ENCODE data around the gene PUS3.
A peak's percentile ranks its signal among the peaks of the same experiment; 100 is the strongest.

The PUS3 gene, protein sequence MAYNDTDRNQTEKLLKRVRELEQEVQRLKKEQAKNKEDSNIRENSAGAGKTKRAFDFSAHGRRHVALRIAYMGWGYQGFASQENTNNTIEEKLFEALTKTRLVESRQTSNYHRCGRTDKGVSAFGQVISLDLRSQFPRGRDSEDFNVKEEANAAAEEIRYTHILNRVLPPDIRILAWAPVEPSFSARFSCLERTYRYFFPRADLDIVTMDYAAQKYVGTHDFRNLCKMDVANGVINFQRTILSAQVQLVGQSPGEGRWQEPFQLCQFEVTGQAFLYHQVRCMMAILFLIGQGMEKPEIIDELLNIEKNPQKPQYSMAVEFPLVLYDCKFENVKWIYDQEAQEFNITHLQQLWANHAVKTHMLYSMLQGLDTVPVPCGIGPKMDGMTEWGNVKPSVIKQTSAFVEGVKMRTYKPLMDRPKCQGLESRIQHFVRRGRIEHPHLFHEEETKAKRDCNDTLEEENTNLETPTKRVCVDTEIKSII

DNA sequence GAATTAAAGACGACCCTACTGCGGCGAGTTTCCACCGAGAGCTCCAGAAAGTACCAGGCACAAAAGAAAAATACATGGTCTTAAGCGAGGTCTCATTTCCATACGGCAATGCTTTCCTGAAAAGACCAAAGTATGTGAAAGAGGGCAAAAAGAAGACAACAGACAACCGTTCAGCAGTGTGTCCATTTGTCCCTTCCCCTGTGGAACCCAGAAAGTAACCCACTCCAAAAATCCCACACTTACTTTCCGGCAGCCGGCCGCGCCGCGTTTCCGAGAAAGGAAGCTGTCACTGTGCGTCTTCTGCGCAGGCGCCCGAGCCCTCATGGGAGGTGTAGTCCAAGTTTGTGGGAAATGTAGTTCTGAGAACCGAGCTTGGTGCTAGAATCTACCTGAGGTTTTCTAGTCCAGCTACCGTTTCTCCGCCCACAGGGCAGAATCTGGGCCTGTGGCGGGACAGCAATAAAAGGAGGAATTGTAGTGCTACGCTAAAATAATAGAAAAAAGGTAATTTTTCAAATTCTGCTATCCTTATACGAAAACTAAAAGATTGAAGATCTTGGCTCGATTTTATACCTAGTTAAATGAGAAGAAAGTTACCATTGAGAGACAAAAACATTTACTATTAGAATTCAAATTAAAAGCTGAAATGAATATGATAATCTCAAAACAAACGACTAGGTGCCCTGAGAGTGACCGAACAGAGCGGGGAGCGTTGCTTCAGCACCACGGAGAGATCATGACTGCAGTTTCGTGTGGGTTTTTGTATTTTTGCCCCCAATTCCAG lies at the start of gene PUS3:
TSS of gene PUS3 (minus strand) at position 280 of the 784 bp plus-strand sequence. CDS start 6,922 bp downstream, outside the sequence.
- peak; percentile 97 for DNase-seq

DNA sequence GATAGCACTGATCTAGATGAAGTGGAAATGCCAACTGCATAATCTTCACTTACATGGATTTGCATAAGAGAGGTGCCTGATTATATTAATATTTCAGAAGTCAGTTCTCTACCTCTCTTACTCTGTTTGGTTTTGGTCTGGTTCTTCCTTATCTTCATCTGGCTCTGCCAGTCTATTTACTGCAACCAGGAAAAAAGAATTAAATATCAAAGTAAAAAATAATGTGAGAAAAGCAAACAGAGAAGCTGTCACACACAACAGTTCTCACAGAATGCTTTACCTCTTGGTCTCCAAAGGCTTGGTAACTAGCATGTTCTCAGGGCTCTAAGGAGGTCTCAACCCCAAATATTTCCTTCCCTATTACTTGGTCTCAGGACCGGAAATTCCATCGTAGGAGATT lies 49.6 kb upstream of the PUS3 start:
- no peak for DNase-seq

DNA sequence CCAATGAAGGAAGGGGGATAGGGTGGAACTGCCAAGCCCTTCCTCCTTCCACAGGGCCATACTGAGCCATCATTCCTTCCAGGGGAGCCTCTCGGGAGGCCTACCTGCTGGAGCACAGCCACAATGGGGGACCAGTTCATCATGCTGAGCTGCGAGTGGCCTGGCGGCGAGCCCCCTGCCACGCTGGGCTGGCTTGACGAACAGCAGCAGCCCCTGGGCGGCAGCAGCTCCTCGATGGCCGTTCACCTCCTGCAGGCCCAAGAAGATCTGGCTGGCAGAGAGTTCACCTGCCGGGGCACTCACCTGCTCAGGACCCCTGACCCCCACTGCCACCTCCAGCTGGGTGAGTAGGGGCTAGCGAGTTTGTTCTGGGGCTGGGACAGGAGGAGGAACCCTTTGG lies 48.7 kb upstream of the PUS3 start:
- no peak for DNase-seq

DNA sequence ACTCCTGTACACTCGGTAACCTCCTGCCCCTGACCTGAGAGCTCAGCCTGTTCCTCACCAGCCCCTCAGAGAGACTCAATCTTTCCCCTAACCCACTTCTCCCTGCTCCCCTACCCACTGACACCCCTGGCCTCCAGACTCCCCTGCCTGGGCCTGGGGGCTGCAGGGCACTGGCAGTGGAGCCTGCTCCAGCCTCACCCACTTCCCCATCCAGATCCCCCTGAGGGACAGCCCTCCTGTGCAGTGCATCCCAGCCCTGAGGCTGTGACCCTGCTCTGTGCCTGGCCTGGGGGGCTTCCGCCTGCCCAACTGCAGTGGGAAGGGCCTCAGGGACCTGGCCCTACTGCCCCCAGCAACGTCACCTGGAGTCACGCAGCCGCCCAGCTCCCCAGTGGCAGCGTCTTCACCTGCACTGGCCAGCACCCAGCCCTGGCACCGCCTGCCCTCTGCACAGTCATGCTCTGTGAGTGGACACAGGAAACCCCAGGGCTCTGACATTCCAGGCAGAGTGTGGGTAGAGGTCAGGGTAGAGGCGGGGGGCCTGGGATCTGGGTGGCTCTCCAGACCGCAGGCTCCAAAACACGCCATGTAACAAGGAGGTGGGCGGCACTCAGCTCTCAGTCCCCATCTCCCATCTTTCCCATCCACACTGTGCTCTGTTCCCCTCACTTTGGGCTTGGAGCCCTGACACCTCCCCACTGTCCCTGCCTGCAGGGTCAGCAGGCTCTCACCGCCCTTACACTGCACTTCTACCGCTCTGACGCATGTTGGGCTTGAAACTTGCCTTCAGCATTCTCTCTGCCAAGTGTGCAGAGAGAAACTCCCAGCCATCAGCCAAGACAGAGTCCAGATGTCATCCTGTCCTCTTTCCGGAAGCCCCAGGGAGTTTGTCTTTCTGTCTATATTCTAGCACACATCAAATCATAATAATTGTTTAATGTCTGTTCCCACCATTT lies 48.0 kb upstream of the PUS3 start:
- DNase-seq = no peak

DNA sequence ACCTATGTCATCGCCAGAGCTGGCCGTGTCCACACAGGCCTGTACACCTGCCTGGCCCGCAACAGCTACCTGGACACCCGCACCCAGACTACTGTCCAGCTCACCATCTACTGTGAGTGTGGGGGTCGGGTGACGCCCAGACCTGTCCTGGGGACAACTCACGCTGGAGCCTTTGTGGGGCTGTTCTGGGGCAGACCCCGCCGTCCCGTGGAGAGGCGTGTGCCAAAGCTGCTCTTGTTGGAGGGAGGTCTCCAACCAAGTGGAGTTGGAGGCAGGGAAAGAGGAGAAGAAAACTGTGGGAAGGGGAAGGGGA lies 47.1 kb upstream of the PUS3 start:
- no peak for DNase-seq

DNA sequence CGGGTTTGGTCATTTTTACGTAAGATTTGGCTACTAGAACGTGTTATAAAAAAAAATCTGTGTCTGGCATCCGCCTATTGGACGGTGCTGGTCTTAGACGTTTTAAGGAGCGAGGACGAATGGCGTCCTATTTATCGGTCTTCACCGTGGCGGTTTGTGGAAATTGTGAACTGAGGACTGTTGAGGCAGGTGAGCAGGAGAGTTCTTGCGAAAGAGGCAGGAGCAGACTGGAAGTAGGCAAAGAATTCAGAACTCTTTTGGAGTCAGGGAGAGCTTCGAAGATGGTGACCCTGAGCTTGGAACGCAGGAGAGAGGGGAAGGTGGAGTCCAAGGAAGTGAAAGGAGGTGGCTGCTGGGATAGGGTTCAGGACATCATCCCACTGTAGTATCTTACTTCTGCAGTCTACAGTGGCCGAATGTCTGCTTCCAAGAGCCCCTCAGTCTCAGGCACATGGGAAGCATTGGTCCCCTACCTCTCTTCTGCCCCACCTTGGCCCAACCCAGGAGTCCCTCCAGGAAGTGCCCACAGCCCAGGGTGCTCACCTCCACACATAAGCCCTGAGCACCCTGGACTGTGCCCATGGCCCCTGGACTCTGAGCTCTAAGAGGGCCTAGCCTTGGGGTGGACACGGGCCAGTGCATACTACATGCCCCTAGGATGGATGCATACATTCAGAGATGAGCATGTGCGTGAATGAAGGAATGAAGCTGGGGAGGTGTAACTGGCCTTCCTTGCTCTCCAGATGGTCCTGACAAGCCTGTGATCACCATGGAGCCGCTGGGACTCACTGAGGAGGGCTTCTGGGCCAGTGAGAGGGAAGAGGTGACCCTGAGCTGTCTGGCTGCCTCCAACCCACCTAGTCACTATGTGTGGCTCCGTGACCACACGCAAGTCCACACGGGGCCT lies 46.5 kb upstream of the PUS3 start:
- DNase-seq = no peak

DNA sequence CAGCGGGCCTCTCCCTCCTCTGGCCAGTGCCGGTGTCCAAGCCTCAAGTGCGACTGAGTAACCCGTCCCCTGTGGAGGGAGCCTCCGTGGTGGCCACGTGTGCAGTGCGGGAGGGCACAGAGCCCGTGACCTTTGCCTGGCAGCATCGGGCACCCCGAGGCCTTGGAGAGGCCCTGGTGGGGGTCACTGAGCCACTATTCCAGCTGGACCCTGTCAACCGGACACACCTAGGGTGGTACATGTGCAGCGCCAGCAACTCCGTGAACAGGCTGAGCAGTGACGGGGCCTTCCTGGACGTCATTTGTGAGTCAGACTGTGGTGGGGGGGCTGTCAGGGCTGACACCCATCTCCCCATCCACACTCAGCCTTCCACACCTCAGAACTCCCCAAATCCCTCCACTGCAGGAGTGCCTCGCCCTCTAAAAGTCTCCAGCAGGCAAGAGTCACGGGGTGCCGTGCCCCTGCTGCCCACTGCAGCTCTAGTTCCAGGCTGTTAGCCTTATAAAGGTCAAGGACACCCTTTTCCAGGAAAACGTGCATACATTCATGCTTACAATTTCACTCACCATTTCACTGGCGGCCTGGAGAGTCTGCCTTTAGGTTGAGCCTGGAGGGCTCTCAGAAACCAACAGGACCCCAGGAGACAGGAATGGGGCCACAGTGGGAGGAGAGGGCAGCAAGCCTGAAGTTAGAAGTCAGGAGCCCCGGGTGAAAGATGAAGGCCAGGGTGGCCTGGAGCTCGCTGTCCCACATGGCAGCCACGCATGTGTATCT lies 45.5 kb upstream of the PUS3 start:
- no peak for DNase-seq

DNA sequence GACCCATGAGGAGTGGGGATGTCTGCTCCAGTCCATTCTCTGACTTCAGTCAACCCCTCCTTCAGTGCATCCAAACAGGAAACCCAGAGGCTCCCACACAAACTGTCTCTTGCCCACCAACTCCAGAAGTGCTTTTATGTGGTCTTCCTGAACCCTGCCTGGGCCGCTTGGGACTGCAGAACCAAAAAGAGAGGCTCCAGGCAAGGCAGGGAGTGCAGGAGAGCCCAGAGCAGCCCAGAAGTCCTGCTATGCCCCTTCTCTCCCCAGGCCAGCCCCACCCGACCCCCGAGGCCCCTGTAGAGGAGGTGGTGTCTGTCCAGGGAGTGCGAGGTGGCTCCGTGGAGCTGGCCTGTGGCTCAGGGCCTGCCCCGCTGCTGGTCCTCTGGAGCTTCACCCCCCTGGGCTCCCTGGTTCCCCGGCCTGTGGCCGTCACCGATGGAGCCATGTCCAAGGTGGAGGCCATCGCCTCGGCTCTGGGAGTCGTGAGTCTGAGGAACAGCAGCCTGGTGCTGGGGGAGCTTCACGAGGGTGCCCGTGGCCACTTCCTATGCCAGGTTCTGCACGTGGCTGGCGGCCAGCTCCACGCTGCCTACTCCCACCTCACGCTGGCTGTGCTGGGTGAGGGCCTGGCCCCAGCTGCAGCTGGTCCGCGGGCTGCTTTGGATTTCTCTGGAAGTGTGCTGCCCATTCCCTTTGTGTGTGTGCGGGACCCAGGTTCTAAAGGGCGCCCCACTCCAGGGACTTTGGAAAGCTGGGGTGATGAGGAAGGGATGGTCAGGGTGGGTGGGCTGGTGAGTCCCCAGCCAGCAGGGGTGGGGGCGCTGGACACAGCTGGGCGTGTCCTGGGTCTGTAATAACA lies 44.6 kb upstream of the PUS3 start:
- DNase-seq = no peak

DNA sequence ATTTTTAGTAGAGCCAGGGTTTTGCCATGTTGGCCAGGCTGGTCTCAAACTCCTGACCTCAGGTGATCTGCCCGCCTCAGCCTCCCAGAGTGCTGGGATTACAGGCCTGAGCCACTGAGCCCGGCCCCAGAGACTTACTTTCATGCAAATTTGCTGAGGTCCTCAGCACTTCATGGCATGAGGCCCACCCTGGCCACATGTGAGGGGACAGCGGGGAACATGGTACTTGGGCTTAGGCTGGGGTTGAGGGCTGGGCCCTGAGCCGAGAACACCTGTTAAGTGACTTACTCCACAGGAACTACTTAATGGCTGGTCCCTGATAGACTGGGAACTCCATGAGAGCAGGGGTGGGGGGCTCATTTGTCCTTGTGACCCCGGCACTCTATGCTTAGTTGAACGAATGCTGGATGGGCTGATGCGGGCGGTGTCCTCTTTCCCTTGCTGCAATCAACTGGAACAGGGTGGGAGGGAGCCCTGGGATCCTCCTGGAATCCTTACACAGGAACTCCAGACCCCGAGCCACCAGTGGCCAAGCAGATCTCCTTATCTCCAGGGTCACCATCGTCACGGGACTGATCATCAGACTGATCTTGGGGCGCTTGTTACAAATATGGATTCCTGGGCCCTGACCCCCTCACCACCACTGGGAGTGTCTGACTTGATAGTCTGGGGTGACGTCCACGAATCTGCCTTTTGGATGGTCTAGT lies 43.9 kb upstream of the PUS3 start:
- DNase-seq = no peak

DNA sequence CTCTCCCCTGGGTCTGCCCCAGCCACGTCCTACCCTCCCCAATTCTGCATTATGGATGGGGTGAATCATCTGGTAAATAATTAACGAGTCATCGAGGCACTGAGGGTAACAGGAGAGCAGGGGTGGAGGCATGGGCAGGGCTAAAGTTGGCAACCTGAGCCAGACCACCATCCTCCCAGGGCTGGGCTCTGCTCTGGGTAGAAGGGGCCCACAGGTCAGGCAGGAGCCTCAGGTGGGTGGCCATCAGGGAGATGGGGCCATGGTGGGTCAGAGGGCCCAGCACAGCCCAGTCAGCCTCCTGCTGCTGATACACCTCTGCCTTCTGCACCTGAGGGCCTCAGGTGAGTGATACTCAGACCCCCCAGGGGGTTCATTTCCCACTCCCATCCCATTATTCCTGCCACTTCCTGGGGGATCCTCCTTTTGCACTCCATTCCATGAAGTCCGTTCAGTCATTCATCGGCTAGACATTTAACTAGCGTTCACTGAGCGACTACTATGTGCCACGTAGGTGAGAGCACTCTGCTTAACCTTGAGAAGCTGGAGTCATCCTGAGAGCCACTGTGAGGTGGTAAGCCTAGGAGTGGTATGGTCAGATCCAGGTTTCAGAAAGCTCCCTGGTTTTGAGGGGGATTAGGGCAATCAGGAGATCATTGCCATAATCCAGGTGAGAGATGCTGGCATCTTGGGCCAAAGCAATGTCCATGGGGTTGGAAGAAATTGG lies 43.0 kb upstream of the PUS3 start, which contains the start of gene VSIG10L2:
TSS of gene VSIG10L2 (plus strand) at position 248 of the 724 bp plus-strand sequence. CDS start at position 260, 12 bp downstream.
- peak; percentile 75 for DNase-seq

DNA sequence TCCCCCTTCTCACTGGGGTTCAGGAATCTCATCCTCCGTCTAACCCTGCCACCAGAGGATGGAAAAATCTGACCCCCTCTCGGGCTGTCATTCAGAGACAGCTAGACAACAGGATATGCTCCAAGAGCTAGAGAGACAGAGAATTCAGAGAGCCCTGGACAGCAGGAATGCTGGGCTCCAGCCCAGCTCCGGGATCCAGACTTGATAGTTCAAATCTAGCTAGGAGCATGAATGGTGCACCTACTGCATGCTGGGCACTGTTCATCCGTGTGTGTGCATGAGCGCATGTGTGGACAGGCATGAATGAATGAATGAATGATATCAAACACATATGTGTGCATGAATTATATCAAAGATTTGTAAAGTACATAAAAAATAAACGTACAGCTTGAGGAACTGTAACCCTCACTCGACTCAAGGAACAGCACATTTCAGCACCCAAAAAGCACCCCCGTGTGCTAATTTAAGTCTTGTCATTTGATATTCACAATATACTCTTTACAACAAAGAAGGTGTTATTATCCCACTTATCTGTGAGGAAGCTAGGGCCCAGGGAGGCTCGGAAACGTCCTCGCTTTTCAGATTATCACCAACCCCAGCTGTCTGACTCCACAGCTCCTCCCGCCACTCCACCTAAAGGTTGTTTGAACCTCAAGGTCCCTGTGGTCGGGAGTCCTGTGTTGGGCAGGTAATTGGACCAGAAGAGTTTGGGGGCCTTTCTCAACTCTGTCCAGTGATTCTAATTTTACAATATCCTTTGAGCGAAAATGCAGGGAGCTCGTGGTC lies 42.2 kb upstream of the PUS3 start:
- DNase-seq = peak; percentile 75

DNA sequence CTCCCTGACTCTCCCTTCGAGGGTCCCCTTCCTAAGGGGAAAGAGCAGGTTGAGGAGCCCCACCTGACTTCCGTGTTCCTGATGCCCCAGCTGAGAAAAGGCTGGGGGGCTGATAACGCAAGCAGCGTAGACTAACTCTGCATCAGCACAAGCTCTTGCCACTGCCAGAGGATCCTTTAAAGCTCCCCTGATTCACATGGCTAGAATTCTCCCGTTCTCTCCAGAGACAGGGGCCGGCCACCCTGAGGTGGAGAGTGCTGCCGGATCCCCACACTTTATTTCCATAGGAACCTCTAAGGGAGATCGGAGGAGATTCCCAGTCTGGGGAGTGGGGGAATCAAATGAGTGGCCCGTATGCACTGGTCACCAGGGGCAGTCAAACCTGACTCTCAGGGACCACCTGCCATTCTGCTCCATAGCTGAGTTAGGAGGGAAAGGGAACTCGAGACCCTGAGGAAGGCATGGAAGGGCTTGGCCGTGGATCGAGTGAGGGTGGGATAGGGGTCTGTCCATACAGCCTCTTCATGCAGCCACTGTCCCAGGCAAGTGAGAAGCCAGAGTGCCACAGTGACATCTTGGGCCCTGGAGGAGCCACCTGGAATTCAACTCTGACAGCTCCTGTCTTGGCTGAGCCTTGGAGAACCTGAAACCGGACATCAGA lies 41.5 kb upstream of the PUS3 start:
- no peak for DNase-seq

DNA sequence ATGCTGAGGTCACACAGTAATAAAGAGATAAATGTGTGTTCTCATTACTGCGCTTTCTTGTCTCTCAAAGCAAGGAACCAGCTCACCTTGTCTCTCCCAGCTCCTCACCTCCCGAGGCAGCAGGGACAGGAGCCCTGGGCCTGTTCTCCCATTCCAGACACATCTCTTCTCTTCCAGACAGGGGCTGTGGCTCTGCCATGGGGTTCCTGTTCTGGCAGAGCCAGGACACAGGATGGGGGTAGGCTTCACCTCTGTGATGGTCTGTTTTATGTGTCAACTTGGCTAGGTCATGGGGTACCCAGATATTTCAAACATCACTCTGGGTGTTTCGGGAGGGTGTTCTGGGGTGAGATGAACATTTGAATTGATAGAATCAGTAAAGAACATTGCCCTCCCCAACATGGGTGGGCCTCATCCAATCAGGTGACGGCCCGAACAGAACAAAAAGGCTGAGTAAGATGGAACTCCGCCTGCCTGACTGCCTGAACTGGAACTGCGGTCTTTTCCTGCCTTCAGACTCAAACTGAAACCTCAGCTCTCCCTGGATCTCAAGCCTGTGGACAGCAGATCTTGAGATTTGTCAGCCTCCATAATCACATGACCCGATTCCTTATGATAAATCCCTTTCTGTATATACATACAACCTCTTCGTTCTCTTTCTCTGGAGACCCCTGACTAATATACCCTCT lies 40.8 kb upstream of the PUS3 start:
- no peak for DNase-seq

DNA sequence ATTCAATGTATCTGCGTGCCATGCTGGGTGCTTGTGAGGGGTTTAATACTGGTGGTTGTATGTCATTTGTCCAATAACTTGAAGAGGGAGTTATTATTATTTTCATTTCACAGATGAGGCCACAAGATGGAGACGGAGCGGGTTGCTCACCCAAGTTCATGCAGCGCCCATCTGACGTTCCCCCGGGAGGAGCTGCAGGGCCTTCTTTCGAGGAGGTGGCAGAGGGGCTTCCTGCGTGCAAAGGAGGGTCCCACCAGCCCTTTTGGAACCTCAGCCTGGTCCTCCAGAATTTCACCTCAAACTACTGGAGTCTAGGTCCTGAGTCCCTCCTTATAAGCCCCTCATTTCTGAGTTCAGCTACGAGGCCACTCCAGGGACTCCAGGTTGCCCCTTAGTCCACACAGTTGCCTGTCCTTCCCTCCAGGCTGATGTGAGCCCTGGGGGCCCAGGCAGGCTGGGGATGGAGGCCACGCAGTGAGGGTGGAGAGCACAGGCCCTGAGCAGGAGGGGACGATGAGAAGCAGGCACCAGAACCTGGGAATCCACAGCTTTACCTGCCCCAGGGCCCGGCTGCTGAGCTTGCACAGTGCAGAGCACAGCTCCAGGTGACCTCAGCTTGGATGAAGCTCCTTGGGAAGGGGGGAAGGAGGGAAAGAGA lies 39.9 kb upstream of the PUS3 start:
- no peak for DNase-seq

DNA sequence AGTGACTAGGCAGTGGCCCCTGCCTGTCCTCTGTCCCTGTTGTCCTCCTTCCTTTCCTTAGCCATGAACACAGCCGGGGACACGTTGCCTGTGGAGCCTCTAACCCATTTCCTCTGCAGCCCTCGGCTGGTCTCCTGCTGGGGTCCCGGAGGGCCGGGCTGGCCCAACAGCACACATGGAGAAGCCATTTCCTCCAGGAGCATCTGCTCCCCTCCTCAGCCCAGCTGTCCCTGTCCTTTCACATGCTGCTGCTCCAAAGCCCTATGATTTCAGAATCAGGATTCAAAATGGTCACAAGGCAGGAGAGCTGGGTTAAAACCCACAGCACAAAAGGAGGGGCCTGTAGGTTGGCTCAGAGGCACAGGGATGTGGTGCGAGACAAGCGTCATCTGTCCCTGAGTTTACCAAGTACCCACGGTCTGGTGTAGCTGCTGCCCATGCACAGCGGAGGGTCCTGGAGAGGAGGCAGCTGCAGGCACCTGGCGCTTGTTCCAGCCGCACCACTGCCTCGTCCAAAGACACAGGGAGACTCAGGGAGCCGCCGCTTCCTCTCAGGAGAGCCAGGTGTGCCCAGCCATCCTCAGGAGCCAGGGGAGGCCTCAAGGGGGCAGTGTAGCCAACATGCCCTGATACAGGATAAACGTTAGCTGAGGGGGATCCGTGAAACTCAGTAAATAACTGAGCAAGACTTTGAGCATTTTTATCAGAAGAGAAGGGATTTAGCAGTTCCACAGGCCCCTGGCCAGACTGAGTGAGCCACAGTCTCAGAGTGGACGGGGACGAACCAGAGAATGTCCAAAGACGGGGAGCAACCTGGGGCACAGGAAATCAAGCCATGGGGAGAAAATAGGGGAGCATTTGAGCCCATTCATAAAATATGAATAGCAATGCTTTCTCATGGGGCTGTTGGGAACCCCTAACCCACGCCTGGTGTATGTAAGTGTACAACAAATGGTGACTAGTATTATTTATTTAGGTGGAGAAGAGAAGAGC lies 38.9 kb upstream of the PUS3 start:
- DNase-seq = peak; percentile 95

Data from DMS53 (cell line).